ENCODE data around the gene SYNGR2. TPM values are rescaled to one million over a fixed set of nuclear protein-coding genes. Genes with fewer than 3 reads are reported as not detected.
A peak's percentile ranks its signal among the peaks of the same experiment; 100 is the strongest.

The SYNGR2 gene
- total and polyA plus RNA-seq, 9 of the 15 experiments (the other 6 are each of a cell fraction or from before 2014, with no cell fraction given): 1.4 to 173 (median 87.8) TPM

GRCh38 chr17:78214016-78214705 lies 45.8 kb downstream of the SYNGR2 start, which contains the start of gene BIRC5 (continued):
- TF ChIP-seq MXI1 (IDR thresholded peaks at IDR 0.05; ENCODE audit: low read depth, low read length): peak; percentile 86
- TF ChIP-seq DIDO1 (tag; IDR thresholded peaks at IDR 0.05; ENCODE audit: low read depth): no peak
- TF ChIP-seq RFX5 (IDR thresholded peaks at IDR 0.05; ENCODE audit: low read depth, low read length): no peak
- TF ChIP-seq ZKSCAN1 (IDR thresholded peaks at IDR 0.05; ENCODE audit: low read depth, low read length): no peak
- TF ChIP-seq XRCC3 (IDR thresholded peaks at IDR 0.05): no peak
- no peak for TF ChIP-seq OTX1 (CRISPR knock-in tag; IDR thresholded peaks at IDR 0.05)
- TF ChIP-seq IFI16 (CRISPR knock-in tag; IDR thresholded peaks at IDR 0.05): no peak
- TF ChIP-seq MAFF (IDR thresholded peaks at IDR 0.05; ENCODE audit: low read length): no peak
- TF ChIP-seq ZNF133 (CRISPR knock-in tag; IDR thresholded peaks at IDR 0.05): no peak
- TF ChIP-seq ZNF12 (CRISPR knock-in tag; IDR thresholded peaks at IDR 0.05): no peak; the same call in 1 of the 2 replicates
- TF ChIP-seq SP2 (IDR thresholded peaks at IDR 0.05; ENCODE audit: extremely low read depth, low read depth, low read length, poor library complexity, severe bottlenecking): no peak
- no peak for TF ChIP-seq ZNF561 (CRISPR knock-in tag; conservative IDR thresholded peaks at IDR 0.05)
- no peak for TF ChIP-seq THRAP3 (IDR thresholded peaks at IDR 0.05; ENCODE audit: borderline replicate concordance)
- TF ChIP-seq SAFB (IDR thresholded peaks at IDR 0.05; ENCODE audit: borderline replicate concordance, low read depth, low read length): no peak
- no peak for TF ChIP-seq CEBPG (CRISPR knock-in tag; IDR thresholded peaks at IDR 0.05)
- TF ChIP-seq CEBPG (tag; conservative IDR thresholded peaks at IDR 0.05 in 1 of 2, IDR thresholded peaks at IDR 0.05 in 1 of 2): no peak
- TF ChIP-seq MNT (conservative IDR thresholded peaks at IDR 0.05): peak; percentile 97 to 99
- peak; percentile 99 for TF ChIP-seq SP1 (CRISPR knock-in tag; IDR thresholded peaks at IDR 0.05)
- TF ChIP-seq ZNF57 (CRISPR knock-in tag; IDR thresholded peaks at IDR 0.05): no peak
- TF ChIP-seq SLC30A9 (CRISPR knock-in tag; IDR thresholded peaks at IDR 0.05): no peak
- TF ChIP-seq SMARCB1 (IDR thresholded peaks at IDR 0.05; ENCODE audit: insufficient read length, low read depth): no peak
- peak; percentile 85; the same call in 1 of the 2 replicates for TF ChIP-seq HMGXB4 (CRISPR knock-in tag; IDR thresholded peaks at IDR 0.05)
- no peak for TF ChIP-seq SMARCA5 (IDR thresholded peaks at IDR 0.05)
- TF ChIP-seq RNF2 (IDR thresholded peaks at IDR 0.05): peak; percentile 64; the same call in 1 of the 2 replicates
- no peak for TF ChIP-seq SREBF2 (CRISPR knock-in tag; IDR thresholded peaks at IDR 0.05)
- TF ChIP-seq CC2D1A (IDR thresholded peaks at IDR 0.05): peak; percentile 32; the same call in 1 of the 2 replicates
- peak; percentile 96; the same call in 1 of the 2 replicates for TF ChIP-seq ZNF76 (CRISPR knock-in tag; IDR thresholded peaks at IDR 0.05; ENCODE audit: borderline replicate concordance)
- TF ChIP-seq NR2F6 (CRISPR knock-in tag; IDR thresholded peaks at IDR 0.05): no peak
- no peak for TF ChIP-seq ETS2 (tag; IDR thresholded peaks at IDR 0.05; ENCODE audit: borderline replicate concordance, poor library complexity, severe bottlenecking)
- no peak for TF ChIP-seq WHSC1 (IDR thresholded peaks at IDR 0.05; ENCODE audit: low read length)

Measured in K562 (cell line).